GF-D8 (cell line): ENCODE results near the gene POU4F1.

Experiments used
- DNase-seq: peaks from one replicate; lab custom pipeline; 2025; lab: John Stamatoyannopoulos, UW

POU4F1 gene

DNA sequence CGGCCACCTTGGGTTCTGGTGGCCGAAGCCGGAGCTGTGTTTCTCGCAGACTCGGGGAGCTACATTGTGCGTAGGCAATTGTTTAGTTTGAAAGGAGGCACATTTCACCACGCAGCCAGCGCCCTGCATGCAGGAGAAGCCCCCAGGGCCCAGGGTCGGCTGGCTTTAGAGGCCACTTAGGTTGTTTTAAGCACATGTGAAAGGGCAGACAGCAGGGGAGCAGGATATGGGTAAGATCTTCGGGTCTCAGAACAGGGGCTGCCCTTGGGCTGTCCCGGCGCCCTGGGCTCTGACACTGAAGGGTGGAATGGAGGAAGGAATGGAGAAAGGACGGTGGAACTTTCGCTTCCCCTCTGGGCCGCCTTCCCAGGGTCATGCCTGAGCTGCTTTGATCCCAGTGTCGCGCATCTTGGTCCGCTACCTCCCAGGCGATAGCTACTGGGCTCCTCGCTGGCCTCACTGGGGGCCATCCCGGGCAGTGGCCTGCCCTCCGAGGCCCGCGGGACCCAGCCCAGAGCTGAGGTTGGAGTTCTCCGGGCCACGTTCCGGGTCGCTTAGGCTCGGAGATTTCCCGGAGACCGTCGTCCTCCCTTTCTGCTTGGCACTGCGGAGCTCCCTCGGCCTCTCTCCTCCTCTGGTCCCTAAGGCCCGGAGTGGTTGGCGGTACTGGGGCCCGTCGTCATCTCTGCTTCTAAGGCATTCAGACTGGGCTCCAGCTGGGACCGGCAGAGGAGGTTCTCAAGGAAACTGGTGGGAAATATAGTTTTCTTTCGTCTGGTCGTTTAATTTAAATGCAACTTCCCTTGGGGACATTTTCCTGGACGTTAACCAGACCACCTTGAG lies 4.3 kb upstream of the POU4F1 start:
- no peak for DNase-seq

DNA sequence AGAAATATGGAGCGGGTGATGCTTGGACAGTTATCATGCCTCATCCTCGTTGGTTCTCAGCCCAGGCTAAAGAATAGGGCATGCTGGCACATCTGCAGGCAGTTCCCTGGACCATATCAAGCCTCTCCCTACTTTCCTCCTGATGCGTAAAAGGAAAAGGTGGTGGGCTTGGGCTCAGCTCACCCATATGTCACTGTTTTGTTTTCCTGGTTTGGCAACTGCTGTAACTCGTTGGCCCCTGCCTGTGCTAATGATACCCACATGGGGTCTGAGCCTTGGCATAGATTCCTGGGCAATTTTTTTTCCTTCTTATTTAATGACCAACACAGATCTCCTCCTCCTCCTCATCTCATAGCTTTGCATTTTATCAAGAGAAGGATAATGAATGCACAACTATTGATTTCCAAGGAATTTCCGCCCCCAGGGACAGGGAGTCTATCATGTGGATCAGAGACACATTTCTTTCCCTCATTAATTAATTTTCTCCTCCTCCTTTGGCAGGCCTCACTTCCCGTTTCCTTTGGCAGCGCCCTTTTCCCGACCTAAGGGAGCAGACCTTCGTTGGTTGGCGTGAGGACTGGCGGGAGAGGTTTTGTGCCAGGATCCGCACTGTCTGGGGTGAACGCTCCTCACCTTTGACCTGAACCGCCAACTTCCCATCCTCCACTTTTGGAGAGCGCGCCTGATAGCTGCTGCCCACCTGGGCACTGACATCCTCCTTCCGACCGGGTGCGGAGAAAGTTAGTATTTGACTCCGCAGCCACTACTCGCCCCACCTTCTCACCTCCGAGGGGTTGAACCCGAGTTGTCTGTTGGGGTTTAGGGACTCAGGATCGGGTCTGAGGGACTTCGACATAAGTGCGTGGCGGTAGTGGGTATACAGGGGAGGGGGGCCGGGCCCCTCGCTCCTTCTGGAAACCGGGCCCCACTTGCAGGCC lies 3.4 kb upstream of the POU4F1 start:
- DNase-seq, result no peak

DNA sequence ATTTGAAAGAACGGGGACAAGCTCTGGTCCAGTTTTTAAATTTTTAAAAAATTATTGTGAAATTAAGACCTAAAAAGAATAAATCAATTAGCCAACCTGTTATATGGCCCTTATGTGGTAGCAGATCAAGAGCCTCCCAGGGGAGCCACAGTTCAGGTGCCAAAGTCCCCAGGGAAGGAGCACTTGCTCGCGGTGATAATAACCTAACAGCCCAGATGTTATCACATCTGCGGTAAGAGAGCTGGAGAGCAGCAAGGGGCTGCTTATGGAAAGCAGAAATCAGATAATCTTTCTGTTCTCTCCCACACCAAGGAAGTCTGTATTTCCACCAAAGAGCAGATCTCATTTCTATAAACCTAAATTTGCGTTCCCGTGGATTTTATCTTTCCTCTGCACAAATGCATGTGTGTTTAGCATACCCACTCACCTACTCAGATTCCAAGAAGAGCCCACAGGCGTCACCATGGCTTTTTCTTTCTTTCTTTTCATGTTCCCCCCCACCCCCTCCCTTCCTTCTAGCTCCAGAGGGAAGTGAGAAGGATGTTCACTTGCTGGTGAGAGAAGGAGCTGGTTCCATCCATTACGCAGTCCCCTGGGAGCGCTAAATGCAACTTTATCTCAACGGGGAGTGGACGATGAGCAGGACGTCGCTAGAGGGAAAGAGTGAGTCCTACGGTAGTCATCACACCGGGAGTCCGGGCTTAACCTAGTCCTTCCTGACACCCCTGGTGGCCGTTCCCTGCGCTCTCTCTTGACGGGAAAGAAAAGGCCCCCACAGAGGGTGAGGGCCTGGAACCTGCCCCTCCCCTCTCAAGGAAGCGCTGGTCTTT lies 1.6 kb upstream of the POU4F1 start:
- DNase-seq, result peak; percentile 64

DNA sequence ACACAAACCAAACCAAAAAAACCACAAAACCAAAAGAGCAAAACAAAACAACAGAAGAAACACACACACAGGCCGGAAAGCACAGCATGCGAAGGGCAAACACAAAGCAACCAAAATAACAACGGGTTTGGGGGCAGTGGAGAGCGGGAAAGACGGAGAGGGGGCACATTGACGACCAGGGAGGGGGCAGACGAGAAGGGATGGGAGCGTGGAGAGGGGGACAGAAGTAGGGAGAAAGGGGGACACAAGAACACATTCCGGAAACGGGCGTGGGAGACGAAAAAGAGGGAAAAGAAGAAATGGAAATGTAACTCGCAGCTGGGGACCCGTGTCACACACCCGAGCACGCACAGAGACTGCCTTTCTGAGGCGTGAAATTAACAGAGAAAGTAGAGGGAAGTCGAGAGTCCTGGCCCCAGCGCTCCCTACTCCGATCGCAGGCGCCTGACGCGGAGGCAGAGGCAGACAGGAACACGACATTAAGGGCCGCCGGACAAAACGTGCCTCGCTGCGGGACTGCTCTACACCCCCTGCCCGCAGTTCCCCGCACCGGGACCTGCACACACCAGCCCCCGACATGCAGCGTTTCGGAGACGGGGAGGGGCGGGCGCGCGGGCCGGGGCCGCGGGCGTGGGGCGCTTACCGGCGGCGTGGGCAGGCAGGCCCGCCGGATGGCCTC lies 652 bp downstream of the POU4F1 start:
- DNase-seq, result no peak

DNA sequence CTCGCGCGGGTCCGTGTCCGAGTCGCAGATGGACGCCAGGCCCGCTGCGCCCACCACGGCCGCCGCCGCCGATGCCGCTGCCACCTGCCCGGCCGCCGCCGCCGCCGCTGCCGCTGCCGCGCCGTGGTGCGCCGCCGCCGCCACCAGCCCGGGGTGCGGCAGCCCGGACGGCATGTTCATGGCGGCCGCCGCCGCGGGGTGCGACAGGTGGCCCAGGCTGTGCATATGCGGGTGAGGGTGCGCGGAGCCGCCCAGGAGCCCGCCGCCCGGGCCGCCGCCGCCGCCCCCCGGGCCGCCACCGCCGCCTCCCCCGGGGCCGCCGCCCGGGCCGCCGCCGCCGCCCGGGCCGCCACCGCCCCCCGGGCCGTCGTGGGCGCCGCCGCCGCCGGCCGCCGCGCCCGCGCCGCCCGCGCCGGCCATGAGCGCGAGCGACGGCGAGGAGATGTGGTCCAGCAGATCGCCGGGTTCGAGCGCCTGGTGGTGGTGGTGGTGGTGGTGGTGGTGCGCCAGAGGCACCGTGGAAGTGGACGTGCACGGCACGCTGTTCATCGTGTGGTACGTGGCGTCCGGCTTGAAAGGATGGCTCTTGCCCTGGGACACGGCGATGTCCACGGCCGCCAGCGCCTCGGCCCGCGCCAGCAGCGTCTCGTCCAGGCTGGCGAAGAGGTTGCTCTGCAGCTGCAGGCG lies 1.3 kb downstream of the POU4F1 start:
- DNase-seq, result no peak

DNA sequence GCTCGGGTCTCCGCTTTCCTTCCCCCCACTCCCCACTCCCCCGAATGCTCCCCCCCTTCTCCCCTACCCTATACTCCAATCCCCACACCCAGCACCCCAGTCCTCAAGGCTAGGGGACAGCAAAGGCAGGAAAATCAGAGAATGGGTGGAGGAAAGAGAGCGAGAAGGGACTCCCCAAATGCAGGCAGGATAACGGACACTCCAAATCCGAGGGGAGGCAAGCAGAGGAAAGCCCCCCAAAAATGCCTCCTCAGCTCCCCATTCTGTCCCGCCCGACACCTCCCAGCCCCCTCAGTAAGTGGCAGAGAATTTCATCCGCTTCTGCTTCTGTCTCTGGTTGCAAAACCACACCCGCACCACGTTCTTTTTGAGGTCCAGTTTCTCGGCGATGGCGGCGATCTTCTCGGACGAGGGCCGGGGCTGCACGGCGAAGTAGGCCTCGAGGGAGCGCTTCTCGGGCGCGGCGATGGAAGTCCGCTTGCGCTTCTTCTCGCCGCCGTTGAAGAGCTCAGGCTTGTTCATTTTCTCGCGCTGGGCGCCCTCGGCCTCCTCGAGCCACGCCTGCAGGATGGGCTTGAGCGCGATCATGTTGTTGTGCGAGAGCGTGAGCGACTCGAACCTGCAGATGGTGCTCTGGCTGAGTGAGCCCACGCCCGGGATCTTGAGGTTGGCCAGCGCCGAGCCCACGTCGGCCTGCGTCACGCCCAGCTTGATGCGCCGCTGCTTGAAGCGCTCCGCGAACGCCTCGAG lies 2.1 kb downstream of the POU4F1 start:
- no peak for DNase-seq

DNA sequence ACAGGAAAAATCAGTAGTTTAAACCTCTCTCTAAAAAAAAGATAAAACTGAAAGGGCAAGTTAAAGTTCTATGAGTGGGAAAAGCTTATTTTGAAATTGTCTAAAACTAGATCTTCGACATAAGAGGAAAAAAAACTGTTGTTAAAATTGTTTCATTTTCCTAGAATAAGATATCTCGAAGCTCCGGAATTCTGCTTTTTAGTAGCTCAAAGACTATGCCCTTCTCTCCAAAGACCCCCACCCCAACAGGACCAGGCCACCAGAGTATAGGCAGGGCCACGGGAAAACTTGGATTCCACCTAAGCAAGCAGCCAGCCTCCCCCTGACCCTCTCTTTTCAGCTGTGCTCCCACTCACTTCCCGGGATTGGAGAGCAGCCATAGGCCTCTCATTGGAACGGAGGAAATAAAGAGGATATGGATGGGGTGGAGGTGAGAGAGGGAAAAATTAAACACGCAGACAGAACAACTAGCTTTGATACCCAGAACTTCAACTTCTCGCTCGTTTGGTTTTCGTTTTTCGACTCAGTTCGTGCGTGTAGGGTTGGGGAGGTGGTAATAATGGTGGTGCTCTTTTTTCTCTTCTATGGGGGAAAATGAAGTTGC lies 3.0 kb downstream of the POU4F1 start:
- DNase-seq, result no peak

DNA sequence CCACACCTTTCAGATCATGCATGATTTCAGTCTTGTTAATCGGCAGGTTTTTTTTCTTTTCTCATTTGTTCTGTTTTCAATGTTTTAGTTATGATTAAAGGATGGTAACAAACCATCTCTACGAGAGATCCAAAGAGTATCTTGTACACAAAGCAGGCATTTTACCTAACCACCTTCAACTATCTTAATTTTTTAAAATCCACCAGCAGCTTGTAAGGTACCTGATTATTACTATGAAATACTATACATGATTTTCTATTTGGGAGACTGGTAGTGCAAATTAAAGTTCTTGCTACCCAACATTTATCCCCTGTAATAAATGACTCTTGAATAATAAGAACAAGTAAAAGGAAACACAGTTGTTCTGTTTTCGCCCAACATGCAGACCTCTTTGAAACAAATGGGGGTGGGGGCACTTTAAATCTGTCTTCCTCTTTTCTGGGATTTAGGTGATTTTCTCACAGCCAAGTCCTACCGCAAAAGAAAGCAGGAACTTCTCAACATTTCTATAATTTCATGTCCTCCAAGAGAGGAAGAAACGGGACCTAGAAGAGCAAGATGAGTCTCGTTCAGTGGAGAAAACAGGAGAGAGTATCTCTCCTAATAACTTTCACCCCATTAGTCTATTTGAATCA lies 3.6 kb downstream of the POU4F1 start:
- DNase-seq, result no peak

DNA sequence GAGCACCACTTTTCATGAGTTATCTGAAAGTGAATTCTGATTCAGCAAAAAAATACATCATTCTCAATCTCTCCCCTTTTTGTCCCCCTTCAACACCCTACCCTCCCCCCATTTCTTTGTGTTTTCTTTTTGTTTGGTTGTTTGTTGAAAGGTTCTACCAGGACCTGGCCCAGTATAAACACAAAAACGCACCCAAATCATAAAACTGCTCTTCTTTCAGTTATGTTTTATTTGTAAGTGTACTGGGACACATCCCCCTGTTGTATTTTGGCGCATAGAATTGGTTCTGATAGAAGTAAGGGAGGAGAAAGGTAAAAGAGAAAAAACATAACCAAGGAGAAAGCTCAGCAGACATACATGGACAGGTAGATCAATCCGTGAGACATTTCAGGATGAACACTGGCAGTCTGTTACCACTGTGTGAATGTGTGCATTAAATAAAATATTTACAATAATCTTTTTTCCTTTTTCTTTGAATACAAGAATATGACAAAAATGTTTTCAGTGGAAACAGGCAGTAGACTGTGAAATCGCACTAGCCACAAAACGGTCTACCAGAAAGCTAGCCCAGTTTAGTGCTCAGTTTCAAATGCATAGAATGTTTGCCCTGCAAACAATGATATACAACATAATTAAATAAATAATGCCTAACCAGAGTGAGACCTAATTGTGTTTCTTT lies 4.2 kb downstream of the POU4F1 start:
- no peak for DNase-seq

DNA sequence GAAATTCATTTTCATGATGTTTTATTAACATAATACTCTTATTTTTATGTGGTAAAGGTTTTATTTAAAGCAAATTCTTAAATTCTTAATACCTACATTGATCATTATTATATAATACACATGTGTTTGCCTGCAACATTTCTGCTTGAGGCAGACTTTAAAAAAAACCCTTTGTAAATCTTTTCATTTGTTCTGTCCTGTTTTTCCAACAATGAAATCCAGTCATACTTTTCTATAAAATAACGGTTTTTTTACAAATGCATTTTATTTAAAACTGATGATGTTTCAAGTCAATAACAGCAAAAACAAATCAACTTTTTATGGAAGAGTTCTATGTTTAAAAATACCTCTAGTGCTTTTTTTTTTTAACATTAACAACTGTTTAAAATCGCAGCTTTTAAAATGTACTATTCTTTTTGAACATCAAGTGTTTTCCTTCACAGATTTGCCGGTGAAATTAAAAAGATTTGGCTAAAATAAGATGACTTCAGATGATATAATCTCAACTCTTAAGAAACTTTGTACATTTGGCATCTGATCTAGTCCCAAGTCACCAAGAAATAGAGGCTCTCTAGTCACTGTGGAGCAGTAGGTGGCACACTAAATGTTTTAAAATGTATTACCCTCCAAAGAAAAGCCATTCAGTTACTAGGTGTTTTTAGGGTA lies 5.1 kb downstream of the POU4F1 start:
- no peak for DNase-seq

DNA sequence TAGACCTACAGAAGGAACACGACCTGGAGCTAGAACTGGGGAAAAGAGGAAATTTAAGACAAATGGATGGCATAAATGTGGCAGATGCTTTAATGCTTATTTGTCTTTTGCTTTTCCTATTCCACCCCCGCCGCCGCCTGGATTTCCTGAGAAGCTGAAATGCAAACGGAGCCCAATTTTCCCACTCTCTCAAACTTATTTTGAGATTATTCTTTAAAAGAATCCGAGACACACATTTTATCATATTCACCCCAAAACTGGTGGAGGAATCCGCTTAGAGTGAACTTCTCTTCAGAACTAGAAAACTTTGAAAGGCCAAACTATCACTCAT lies 5.8 kb downstream of the POU4F1 start:
- DNase-seq, result no peak

DNA sequence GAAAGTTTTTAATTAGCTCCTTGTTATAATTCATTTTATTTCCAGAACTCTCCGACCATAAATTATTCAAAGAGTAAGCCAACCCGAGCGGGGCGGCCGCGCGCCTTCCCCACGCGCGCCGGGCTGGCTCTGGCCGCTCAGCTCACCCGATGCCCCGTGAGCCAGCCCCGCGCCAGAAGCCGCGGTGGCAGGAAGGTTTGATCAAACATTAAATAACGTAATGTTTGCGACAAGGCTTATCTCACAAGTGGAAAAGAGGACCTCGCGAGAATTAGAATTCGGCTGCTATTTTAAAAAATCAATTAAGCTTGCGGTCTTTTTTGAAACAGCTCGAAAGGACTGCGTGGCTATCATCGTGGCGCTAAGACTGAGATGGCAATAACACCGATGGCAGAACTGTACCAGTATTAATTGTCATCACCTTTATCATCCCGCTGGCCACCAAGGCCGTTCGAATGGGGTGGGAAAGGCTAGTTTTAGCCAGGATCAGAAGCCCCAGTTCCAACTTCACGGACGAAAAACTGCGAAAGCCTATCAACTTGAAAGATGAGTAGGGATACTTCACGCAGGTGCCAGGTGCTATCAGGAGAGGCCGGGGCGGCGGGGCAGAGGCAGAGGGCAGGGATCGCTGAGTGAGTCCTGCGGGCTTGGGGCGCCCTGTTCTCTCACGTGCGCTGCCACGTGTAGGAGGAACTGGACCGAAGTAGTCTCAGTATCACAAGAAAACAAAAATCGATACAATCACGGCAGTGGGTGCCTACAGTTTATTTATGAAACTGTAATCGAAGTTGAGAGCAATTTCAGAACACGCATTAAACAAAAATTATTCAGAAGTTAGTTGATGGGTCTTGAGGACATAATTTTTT lies 6.4 kb downstream of the POU4F1 start:
- no peak for DNase-seq

DNA sequence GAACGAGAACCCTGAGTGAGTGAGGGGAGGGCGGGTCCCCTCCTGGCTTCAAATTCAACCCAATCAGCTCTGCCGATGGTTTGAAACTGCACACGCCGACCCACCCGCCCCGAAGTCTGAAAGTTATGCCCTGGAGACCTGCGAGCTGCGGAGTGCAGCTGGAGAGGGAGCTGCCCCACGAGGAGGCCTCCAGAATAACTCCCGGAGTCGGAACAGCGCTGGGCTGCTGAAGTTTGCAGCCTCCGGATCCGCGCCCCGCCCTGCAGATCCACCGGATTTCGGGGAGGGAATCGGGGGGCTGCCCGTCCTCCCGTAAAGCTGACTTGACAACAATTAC lies 7.0 kb downstream of the POU4F1 start:
- DNase-seq, result no peak

DNA sequence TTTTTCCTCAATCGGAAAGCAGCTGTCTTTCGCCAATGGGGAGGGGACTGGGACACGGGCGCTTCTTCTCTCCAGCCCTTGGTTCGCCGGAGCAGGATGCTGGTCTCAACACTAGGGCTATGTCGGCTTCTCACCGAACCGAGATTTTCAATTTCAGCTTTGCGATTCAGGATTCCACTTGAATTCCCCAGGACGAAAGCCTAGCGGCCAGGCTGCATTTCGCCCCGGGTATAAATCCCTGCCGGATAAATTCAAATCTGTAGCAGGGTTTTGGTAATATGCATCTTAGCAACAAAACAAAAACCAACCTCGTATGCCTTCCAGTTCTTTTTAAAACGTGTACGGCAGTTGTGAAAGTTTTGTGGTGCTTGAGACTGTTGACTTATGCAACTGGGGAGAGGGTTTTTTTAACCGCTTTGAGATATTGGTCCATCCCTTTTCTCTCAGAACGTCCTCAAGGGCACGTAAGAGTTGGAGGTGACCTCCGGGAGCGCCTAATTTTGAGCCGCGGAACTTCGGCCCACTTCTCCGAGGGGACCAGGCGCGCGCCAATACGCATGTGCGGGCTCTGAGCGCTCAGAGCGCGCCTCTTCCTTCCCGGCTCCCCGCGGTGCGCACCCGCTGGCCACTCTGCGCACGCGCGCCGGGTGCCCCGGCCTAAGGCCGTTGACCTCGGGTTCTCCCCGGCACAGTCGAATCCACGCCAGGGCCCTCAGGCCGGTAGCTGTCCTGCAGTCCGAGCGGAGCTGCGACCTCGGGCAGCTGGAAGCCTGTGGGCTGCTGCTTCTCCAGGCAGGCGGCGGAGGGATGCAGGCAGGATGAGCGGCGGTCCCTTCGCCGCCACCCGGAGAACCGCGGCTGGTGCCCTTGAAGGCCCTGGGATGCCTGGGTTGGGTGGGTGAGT lies 7.6 kb downstream of the POU4F1 start:
- no peak for DNase-seq

DNA sequence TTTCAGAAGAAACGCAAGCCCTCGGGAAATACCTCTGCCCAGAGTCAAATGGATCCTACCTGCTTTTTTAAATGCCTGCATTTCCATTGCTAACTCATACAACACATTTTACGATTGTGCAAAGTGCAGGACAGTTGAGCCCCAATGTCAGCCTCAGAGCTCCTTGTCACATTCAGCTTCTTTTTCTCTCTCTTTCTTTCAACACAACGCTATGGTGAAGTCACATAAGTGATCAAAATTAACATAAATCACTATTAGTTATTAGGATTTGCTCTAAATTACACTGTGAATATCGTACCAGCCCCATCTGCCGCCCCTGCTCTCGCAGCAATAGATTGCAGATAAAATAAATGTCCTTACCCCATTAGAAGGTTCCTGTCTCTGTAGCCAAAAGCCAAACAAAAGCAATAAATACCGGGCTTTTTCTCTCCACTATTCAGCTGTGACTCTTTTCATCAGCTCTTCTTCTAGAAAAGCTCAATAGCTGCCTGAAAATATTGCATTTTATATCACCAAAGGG lies 8.8 kb downstream of the POU4F1 start:
- no peak for DNase-seq
